PFSK-1 (cell line): ENCODE measurements around the gene PWWP2B.

Source experiments
- FOXP2 ChIP-seq: optimal IDR thresholded peaks from 2 replicates; pipeline ENCODE3; 2011; ENCODE audit warnings: borderline replicate concordance, control low read depth, inconsistent platforms; ENCODE audit not compliant: insufficient read depth; ENCODE audit errors: extremely low read length, extremely low read depth
- POLR2AphosphoS5 ChIP-seq: IDR thresholded peaks from 2 replicates; pipeline ENCODE4 v1.6.1; 2012; ENCODE audit warnings: low read depth, mild to moderate bottlenecking, control low read depth, low read length, moderate library complexity
- REST ChIP-seq, 2 experiments: IDR thresholded peaks; 2 replicates each; pipeline versions ENCODE4 v1.6.1 to v1.8.0; 2011 to 2012; ENCODE audit warnings: low read depth in 2 of 2, low read length in 2 of 2, control low read depth in 1 of 2, inconsistent platforms in 1 of 2, mild to moderate bottlenecking in 1 of 2, moderate library complexity in 1 of 2; ENCODE audit not compliant: insufficient read depth in 1 of 2
- SIN3A ChIP-seq: IDR thresholded peaks from 2 replicates; pipeline ENCODE4 v1.6.1; 2012; ENCODE audit warnings: mild to moderate bottlenecking, low read length, moderate library complexity, borderline replicate concordance; ENCODE audit not compliant: insufficient read depth
- TAF1 ChIP-seq: IDR thresholded peaks from 2 replicates; pipeline ENCODE4 v1.6.1; 2012; ENCODE audit warnings: low read length, control low read depth, borderline replicate concordance; ENCODE audit not compliant: insufficient read depth

Gene PWWP2B

DNA sequence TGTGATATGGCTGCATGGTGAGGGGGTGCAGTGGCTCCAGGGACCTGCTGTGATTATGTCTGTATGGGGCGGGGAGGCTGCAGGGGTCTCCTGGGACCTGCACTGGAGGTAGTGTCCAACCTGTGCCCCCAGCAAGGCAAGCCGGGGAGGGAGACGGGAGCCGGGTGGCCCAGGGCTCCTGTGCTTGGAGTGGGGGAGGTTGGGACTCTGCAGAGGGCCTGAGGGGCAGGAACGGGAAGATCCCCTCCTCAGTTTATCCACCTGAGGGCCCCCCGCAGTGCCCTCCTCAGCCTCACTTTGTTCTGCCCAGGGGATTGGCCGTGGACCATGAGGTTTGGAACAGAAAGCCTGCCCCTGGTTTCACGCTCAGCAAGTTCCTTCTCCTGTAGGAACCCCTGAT, 22.8 kb upstream of the PWWP2B start:
- TF ChIP-seq FOXP2: no peak
- TF ChIP-seq POLR2AphosphoS5: no peak
- no peak for TF ChIP-seq SIN3A
- no peak for TF ChIP-seq TAF1
- TF ChIP-seq REST (IDR thresholded peaks at IDR 0.05; ENCODE audit: insufficient read depth in 1 of 2, low read depth in 2 of 2, low read length in 2 of 2): no peak

- TF ChIP-seq SIN3A (no peak), TAF1 (no peak), REST (IDR thresholded peaks at IDR 0.05; ENCODE audit: insufficient read depth in 1 of 2, low read depth in 2 of 2, low read length in 2 of 2) (no peak), FOXP2 (no peak), POLR2AphosphoS5 (no peak)
These were observed 22.4 kb upstream of the PWWP2B start for GRCh38 chr10:132374612-132375011.

DNA sequence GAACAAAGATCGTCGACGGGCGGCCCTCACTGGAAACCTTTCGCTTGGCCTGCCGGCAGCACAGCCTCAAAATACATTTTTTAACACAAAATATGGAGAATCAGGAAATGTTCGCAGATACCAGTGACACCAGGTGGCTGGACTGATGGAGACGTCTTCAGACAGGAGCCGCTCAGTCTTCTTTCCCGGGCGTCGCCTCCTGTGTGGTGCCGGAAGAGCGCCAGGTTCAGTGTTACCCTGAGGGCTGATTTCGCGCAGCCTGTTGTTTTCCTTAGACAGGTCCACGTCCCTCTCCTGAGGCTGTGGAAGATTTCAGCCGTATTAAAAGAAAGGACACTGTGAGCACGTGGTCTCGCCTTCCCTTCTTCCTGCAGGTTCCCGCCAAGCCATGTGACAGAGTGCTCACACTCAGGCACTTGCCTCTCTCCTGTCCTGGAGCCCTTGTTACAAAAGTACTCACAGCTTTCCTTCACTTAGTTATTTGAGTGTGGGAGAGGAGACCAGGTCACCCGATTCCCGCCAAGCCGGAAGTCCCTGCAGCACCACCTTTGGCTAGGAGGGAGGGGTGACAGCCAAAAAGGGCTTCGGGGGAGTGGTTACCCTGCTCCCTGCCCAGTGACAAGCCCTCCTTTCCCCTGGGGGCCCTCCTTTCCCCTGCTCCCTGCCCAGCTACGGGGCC, 21.7 kb upstream of the PWWP2B start:
- TF ChIP-seq FOXP2: no peak
- TF ChIP-seq REST (IDR thresholded peaks at IDR 0.05; ENCODE audit: insufficient read depth in 1 of 2, low read depth in 2 of 2, low read length in 2 of 2): no peak
- no peak for TF ChIP-seq TAF1
- TF ChIP-seq POLR2AphosphoS5: no peak
- no peak for TF ChIP-seq SIN3A

- TF ChIP-seq FOXP2 (no peak), REST (IDR thresholded peaks at IDR 0.05; ENCODE audit: insufficient read depth in 1 of 2, low read depth in 2 of 2, low read length in 2 of 2) (no peak), TAF1 (no peak), POLR2AphosphoS5 (no peak), SIN3A (no peak)
These were observed 21.2 kb upstream of the PWWP2B start for GRCh38 chr10:132375795-132376297.
